SK-N-SH treated with all-trans-retinoic acid at 6 μM for 48 hours (cell line): ENCODE results near the gene TNS4.

Experiments used
- ATAC-seq: fragments of 200-7000 bp; cut with Tn5 transposase; 3 replicates; pipeline ENCODE4 v1.9.1; 2020; ENCODE audit warnings: mild to moderate bottlenecking, moderate library complexity
- ARNTL ChIP-seq: fragments of 450-650 bp; formaldehyde crosslinking; IDR thresholded peaks from 2 replicates; pipeline ENCODE4 v1.5.0; 2020; ENCODE audit warnings: low read depth, mild to moderate bottlenecking, moderate library complexity, borderline replicate concordance
- BACH2 ChIP-seq: fragments of 250-450 bp; sonication (Bioruptor Pico); IDR thresholded peaks from 2 replicates; pipeline ENCODE4 v1.9.0; 2021; ENCODE audit warnings: mild to moderate bottlenecking, borderline replicate concordance
- CSDC2 ChIP-seq: fragments of 250-450 bp; sonication (Bioruptor Pico); IDR thresholded peaks from 2 replicates; pipeline ENCODE4 v1.5.0; 2020; ENCODE audit warnings: mild to moderate bottlenecking, moderate library complexity
- ESRRG ChIP-seq: fragments of 250-450 bp; sonication (Bioruptor Pico); IDR thresholded peaks from 2 replicates; pipeline ENCODE4 v1.6.1; 2021; ENCODE audit warnings: mild to moderate bottlenecking
- OSR1 ChIP-seq: fragments of 250-450 bp; sonication (Bioruptor Pico); IDR thresholded peaks from 2 replicates; pipeline ENCODE4 v1.8.0; 2022; ENCODE audit warnings: moderate library complexity, mild to moderate bottlenecking, inconsistent platforms
- PPARA ChIP-seq: fragments of 250-450 bp; sonication (Bioruptor Pico); IDR thresholded peaks from 2 replicates; pipeline ENCODE4 v1.5.0; 2020; ENCODE audit warnings: mild to moderate bottlenecking, borderline replicate concordance
- RARB ChIP-seq: fragments of 250-450 bp; sonication (Bioruptor Pico); IDR thresholded peaks from 2 replicates; pipeline ENCODE4 v1.8.0; 2021; ENCODE audit warnings: mild to moderate bottlenecking, moderate library complexity
- SNAI2 ChIP-seq: fragments of 250-450 bp; sonication (Bioruptor Pico); IDR thresholded peaks from 2 replicates; pipeline ENCODE4 v1.5.0; 2020; ENCODE audit warnings: mild to moderate bottlenecking, moderate library complexity
- TCF4 ChIP-seq: fragments of 250-450 bp; sonication (Bioruptor Pico); IDR thresholded peaks from 2 replicates; pipeline ENCODE4 v1.8.0; 2021; ENCODE audit warnings: mild to moderate bottlenecking, moderate library complexity, borderline replicate concordance
- TOX ChIP-seq: fragments of 250-450 bp; sonication (Bioruptor Pico); IDR thresholded peaks from 2 replicates; pipeline ENCODE4 v1.8.0; 2021; ENCODE audit warnings: mild to moderate bottlenecking, moderate library complexity, borderline replicate concordance
- ZC3H10 ChIP-seq: fragments of 250-450 bp; sonication (Bioruptor Pico); IDR thresholded peaks from 2 replicates; pipeline ENCODE4 v1.5.1; 2021; ENCODE audit warnings: mild to moderate bottlenecking, moderate library complexity
- ZFP3 ChIP-seq: fragments of 250-450 bp; sonication (Bioruptor Pico); IDR thresholded peaks from 2 replicates; pipeline ENCODE4 v1.5.0; 2020; ENCODE audit warnings: mild to moderate bottlenecking, moderate library complexity
- ZNF565 ChIP-seq: fragments of 450-650 bp; formaldehyde crosslinking; conservative IDR thresholded peaks from 2 replicates; pipeline ENCODE4 v1.5.0; 2020; ENCODE audit warnings: low read depth, mild to moderate bottlenecking, moderate library complexity
- ZNF70 ChIP-seq: fragments of 450-650 bp; formaldehyde crosslinking; IDR thresholded peaks from 2 replicates; pipeline ENCODE4 v1.5.0; 2020; ENCODE audit warnings: mild to moderate bottlenecking, moderate library complexity
- ZNF8 ChIP-seq: fragments of 450-650 bp; formaldehyde crosslinking; IDR thresholded peaks from 2 replicates; pipeline ENCODE4 v1.5.0; 2020; ENCODE audit warnings: mild to moderate bottlenecking, moderate library complexity
- TF ChIP-seq, protein P1 (sequence below): fragments of 250-450 bp; sonication (Bioruptor Pico); IDR thresholded peaks from 2 replicates; pipeline ENCODE4 v1.8.0; 2020; ENCODE audit warnings: mild to moderate bottlenecking, moderate library complexity, borderline replicate concordance
- TF ChIP-seq, protein P2 (sequence below): fragments of 250-450 bp; sonication (Bioruptor Pico); IDR thresholded peaks from 2 replicates; pipeline ENCODE4 v1.5.1; 2021; ENCODE audit warnings: mild to moderate bottlenecking, moderate library complexity
- TF ChIP-seq, protein P3 (sequence below): fragments of 250-450 bp; sonication (Bioruptor Pico); IDR thresholded peaks from 2 replicates; pipeline ENCODE4 v1.5.1; 2020; ENCODE audit warnings: low read depth, mild to moderate bottlenecking, moderate library complexity
- TF ChIP-seq, protein P4 (sequence below): fragments of 250-450 bp; sonication (Bioruptor Pico); IDR thresholded peaks from 2 replicates; pipeline ENCODE4 v1.8.0; 2021; ENCODE audit warnings: low read depth, mild to moderate bottlenecking, moderate library complexity, borderline replicate concordance
- TF ChIP-seq, protein P5 (sequence below): fragments of 250-450 bp; sonication (Bioruptor Pico); IDR thresholded peaks from 2 replicates; pipeline ENCODE4 v1.5.0; 2020; ENCODE audit warnings: mild to moderate bottlenecking, moderate library complexity

Gene TNS4

DNA sequence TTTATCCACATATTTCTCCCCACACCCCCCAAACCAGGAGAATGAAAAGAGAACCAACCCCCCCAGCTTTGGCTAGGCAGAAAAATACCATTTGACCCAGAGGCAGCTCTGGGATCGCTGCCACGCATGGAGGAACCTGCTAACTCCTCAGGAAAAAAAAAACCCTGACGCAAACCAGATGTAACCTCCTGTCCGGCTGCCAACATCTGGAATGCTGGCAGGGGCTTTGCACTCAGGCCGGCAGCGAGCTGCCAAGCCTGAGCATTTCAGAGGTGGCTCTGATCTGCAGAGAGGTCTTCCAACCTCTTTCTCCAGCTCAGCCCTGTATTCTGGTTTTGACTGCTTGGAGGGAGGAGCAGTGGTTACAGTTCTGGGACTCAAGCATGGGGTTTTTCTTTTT is 50.0 kb downstream of the TNS4 start:
- peak; percentile 83 for ATAC-seq

DNA sequence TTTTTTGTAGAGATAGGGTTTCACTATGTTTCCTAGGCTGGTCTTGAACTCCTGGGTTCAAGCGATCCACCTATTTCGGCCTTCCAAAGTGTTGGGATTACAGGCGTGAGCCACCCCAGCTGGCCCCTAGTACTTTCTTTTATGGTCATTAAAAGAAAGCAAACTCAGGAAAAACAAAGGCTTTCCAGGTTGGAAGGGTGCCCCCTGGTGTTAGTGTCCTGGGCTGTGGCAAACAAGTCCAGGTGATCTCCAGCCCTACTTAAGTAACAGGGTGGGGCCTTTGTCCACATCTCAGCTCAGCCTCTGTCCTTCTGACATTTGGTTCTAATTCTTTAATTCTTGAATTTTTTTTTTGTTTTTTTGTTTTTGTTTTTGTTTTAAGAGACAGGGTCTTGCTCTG is 51.2 kb downstream of the TNS4 start:
- no peak for ATAC-seq
- TF ChIP-seq, protein P1, sequence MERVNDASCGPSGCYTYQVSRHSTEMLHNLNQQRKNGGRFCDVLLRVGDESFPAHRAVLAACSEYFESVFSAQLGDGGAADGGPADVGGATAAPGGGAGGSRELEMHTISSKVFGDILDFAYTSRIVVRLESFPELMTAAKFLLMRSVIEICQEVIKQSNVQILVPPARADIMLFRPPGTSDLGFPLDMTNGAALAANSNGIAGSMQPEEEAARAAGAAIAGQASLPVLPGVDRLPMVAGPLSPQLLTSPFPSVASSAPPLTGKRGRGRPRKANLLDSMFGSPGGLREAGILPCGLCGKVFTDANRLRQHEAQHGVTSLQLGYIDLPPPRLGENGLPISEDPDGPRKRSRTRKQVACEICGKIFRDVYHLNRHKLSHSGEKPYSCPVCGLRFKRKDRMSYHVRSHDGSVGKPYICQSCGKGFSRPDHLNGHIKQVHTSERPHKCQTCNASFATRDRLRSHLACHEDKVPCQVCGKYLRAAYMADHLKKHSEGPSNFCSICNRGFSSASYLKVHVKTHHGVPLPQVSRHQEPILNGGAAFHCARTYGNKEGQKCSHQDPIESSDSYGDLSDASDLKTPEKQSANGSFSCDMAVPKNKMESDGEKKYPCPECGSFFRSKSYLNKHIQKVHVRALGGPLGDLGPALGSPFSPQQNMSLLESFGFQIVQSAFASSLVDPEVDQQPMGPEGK, result no peak
- no peak for TF ChIP-seq TOX (CRISPR knock-in tag)
- TF ChIP-seq SNAI2 (CRISPR knock-in tag), result no peak
- no peak for TF ChIP-seq BACH2 (CRISPR knock-in tag)
- TF ChIP-seq ZNF565, result no peak
- TF ChIP-seq, protein P2, sequence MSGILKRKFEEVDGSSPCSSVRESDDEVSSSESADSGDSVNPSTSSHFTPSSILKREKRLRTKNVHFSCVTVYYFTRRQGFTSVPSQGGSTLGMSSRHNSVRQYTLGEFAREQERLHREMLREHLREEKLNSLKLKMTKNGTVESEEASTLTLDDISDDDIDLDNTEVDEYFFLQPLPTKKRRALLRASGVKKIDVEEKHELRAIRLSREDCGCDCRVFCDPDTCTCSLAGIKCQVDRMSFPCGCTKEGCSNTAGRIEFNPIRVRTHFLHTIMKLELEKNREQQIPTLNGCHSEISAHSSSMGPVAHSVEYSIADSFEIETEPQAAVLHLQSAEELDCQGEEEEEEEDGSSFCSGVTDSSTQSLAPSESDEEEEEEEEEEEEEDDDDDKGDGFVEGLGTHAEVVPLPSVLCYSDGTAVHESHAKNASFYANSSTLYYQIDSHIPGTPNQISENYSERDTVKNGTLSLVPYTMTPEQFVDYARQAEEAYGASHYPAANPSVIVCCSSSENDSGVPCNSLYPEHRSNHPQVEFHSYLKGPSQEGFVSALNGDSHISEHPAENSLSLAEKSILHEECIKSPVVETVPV (CRISPR knock-in tag), result no peak
- TF ChIP-seq OSR1, result no peak
- no peak for TF ChIP-seq ZC3H10
- no peak for TF ChIP-seq ESRRG (CRISPR knock-in tag)
- TF ChIP-seq, protein P3, sequence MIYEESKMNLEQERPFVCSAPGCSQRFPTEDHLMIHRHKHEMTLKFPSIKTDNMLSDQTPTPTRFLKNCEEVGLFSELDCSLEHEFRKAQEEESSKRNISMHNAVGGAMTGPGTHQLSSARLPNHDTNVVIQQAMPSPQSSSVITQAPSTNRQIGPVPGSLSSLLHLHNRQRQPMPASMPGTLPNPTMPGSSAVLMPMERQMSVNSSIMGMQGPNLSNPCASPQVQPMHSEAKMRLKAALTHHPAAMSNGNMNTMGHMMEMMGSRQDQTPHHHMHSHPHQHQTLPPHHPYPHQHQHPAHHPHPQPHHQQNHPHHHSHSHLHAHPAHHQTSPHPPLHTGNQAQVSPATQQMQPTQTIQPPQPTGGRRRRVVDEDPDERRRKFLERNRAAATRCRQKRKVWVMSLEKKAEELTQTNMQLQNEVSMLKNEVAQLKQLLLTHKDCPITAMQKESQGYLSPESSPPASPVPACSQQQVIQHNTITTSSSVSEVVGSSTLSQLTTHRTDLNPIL (CRISPR knock-in tag), result no peak
- no peak for TF ChIP-seq ARNTL
- TF ChIP-seq ZNF8 (CRISPR knock-in tag), result no peak
- TF ChIP-seq, protein P4, sequence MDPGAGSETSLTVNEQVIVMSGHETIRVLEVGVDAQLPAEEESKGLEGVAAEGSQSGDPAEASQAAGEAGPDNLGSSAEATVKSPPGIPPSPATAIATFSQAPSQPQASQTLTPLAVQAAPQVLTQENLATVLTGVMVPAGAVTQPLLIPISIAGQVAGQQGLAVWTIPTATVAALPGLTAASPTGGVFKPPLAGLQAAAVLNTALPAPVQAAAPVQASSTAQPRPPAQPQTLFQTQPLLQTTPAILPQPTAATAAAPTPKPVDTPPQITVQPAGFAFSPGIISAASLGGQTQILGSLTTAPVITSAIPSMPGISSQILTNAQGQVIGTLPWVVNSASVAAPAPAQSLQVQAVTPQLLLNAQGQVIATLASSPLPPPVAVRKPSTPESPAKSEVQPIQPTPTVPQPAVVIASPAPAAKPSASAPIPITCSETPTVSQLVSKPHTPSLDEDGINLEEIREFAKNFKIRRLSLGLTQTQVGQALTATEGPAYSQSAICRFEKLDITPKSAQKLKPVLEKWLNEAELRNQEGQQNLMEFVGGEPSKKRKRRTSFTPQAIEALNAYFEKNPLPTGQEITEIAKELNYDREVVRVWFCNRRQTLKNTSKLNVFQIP (CRISPR knock-in tag), result no peak
- TF ChIP-seq CSDC2 (CRISPR knock-in tag), result no peak
- TF ChIP-seq, protein P5, sequence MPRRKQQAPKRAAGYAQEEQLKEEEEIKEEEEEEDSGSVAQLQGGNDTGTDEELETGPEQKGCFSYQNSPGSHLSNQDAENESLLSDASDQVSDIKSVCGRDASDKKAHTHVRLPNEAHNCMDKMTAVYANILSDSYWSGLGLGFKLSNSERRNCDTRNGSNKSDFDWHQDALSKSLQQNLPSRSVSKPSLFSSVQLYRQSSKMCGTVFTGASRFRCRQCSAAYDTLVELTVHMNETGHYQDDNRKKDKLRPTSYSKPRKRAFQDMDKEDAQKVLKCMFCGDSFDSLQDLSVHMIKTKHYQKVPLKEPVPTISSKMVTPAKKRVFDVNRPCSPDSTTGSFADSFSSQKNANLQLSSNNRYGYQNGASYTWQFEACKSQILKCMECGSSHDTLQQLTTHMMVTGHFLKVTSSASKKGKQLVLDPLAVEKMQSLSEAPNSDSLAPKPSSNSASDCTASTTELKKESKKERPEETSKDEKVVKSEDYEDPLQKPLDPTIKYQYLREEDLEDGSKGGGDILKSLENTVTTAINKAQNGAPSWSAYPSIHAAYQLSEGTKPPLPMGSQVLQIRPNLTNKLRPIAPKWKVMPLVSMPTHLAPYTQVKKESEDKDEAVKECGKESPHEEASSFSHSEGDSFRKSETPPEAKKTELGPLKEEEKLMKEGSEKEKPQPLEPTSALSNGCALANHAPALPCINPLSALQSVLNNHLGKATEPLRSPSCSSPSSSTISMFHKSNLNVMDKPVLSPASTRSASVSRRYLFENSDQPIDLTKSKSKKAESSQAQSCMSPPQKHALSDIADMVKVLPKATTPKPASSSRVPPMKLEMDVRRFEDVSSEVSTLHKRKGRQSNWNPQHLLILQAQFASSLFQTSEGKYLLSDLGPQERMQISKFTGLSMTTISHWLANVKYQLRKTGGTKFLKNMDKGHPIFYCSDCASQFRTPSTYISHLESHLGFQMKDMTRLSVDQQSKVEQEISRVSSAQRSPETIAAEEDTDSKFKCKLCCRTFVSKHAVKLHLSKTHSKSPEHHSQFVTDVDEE (CRISPR knock-in tag), result no peak

More for the DNA sequence above, 50.0 kb downstream of the TNS4 start:
- TF ChIP-seq ESRRG (CRISPR knock-in tag) (no peak), CSDC2 (CRISPR knock-in tag) (no peak), ZC3H10 (no peak), OSR1 (no peak), ZNF70 (CRISPR knock-in tag) (no peak), ZFP3 (no peak), TCF4 (CRISPR knock-in tag) (peak; percentile 84), PPARA (CRISPR knock-in tag) (no peak), RARB (no peak)
- TF ChIP-seq, protein P1, result no peak
- TF ChIP-seq, protein P2 (CRISPR knock-in tag), result no peak
- TF ChIP-seq, protein P5 (CRISPR knock-in tag), result peak; percentile 80
